KBM-7 (cell line): ENCODE results near the gene CAMKK1.

ENCODE experiments used
- DNase-seq: peaks from one replicate; pipeline ENCODE4 v3.0.0-alpha.2; 2015
- in situ Hi-C: fragments of 300-500 bp; cut with MboI; formaldehyde crosslinking; loops from 2 replicates; pipeline ENCODE4 v1.14.3; 2020; ENCODE audit warnings: low sequenced_read_pairs, low pct_unique_long_range_greater_than_20kb, mixed read lengths

Gene CAMKK1

GRCh38 chr17:3886776-3887175 lies 6.1 kb downstream of the CAMKK1 start:
- in situ Hi-C loops = no loop called here
- DNase-seq = peak; percentile 49

DNA sequence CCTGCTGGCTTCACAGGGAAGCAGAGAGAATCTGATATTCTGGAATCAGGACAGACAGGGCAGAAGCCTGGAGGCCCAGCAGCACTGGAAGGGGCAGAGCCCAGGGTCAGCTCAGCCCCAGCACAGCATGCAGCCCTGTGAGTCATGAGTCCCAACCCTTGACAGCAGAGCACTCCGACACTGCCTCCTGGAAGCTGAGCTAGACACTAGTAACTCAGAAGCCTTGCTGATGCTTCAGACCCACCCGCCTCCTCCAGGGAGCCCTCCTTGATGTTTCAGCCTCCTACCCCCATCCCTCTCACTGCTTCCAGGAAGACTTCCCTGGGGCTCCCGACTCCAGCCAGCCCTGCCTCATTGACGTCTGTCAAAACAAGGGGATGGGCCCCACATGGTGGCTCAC lies 6.9 kb downstream of the CAMKK1 start:
- in situ Hi-C loops = no loop called here
- DNase-seq = no peak

DNA sequence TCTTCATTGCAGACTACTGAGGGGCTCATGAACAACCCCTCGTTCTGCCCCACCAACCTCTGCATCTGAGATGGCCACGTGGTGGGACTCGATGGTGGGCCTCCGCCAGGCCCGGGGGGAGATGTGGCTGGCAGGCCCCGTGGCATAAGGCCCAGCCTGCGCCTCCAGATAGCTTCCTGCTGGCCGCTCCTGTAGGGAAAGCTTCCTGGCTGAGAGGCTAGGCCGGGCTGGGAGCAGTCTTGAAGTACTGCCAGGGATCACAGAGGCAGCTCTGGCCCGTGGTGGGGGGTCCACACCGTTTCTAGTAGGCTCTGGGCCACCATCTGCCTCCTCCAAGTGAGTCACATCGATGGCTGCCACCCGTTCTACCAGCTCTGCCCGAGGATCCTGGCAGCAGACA lies 7.6 kb downstream of the CAMKK1 start:
- in situ Hi-C loops = no loop called here
- DNase-seq = no peak

DNA sequence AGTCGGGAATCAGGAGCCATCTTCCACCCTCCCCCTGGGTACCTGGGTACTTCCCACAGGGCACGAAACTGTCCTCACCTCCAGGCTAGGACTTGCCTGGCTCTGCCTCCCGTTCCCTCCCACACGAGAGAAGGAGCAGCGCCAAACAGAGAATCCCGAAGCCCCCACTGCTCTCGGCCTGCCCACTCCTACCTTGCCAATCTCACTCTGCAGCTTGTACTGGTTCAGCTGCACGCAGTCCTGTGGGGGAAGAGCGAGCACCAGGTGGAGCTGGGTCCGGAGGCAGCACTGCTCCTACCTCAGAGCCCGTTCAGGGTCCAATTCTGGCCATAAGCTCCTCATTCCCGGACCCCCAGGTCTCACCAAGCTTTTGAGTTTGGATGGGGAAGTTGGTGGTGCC lies 8.7 kb downstream of the CAMKK1 start:
- DNase-seq = no peak
- in situ Hi-C loops = no loop called here

DNA sequence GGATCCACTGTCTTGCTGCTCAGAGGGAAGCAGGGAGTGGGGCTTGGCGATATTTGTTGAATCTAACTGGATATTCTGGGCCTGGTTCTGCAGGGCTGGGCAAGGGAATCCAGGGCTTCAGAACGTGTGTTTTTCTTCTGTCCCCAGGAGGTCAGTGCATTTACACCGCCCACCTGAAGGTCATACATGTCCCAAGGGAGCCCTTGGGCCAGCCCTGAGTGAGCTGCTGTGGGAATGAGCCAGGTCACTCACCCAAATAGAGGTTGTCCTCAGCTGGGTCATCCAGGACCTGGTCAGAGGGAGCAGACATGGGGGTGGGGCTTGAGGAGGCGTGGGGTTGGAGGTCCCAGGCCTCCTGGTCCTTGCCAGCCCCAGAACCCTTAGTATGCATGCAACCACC lies 10.6 kb downstream of the CAMKK1 start:
- no peak for DNase-seq
- in situ Hi-C loops = no loop called here

GRCh38 chr17:3880983-3881382 lies 11.9 kb downstream of the CAMKK1 start:
- no peak for DNase-seq
- in situ Hi-C loops = no loop called here

GRCh38 chr17:3879591-3880417 lies 13.0 kb downstream of the CAMKK1 start:
- DNase-seq = no peak
- in situ Hi-C loops = no loop called here

DNA sequence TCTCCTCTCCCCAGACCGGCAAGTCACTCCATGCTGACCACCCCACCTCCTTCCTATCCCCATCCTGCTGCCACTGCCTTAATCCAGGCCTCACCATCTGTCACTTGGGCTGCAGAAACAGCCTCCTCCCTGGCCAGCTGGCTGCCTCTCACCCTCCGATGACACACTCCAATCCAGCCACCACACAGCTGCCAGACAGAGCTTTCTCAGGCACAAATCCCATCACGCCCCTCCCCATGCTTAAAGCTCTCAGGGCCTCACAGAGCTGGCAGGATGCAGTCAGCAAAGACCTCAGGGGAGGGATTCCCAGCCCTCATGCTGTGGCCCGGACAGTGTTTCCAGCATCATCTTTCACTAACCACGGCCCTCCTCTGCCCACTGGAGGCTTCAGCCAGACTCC lies 13.7 kb downstream of the CAMKK1 start:
- in situ Hi-C loops = no loop called here
- no peak for DNase-seq

GRCh38 chr17:3877220-3877619 lies 15.6 kb downstream of the CAMKK1 start:
- DNase-seq = no peak
- in situ Hi-C loops = no loop called here

DNA sequence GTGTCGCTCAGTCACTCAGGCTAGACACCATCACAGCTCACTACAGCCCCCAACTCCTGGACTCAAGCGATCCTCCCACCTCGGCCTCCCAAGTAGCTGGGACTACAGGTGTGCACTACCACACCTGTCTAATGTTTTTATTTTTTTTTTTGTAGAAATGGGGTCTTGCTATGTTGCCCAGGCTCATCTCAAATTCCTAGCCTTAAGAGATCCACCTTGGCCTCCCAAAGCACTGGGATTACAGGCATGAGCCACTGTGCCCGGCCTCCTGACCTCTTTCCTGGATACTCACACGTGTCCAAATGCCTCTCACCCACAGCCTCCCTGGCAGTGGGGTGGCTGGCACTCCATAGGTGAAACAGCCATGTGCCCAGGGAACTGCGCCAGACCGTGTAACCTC lies 17.5 kb downstream of the CAMKK1 start:
- no peak for DNase-seq
- in situ Hi-C loops = no loop called here

DNA sequence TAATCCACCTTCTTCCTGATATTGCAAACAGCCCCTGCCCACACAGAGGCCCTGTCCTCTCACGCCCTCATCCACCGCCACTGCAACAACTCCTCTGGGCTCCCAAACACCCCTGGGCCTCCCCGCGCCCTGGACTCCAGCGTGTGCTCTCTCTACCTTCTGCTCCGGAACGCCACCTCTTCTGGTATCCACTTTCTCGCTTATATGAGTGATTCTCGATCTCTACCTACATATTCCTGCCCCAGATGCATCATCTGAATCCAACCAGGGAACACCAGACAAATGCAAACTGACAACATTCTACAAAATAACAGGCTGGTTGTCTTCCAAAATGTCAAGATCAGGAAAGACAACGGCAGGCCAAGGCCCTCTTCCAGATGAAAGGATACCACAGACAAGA lies 19.0 kb downstream of the CAMKK1 start:
- in situ Hi-C loops = no loop called here
- no peak for DNase-seq

DNA sequence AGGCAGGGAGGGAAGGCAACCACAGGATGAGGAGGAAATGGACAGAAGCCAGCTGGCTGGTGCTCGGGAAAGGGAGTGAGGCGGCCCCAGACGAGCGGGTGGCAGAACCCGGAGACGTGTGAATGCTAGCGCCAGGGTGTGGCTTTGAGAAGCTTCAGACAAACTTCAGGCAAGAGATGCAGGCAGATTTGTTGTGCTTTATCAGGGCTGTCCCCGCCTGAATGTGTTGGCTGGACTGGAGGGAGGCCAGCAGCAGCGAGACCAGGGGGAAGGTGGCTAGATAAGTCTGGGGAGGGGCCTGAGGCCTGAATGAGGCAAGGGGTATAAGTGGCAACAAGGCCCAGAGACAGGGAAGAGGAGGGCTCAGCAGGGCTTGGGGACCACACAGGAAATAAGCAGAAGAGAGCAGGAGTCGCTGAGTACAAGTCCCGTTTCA lies 22.0 kb downstream of the CAMKK1 start:
- in situ Hi-C loops = no loop called here
- no peak for DNase-seq

GRCh38 chr17:3867606-3868005 lies 25.2 kb downstream of the CAMKK1 start:
- in situ Hi-C loops = no loop called here
- DNase-seq = no peak

DNA sequence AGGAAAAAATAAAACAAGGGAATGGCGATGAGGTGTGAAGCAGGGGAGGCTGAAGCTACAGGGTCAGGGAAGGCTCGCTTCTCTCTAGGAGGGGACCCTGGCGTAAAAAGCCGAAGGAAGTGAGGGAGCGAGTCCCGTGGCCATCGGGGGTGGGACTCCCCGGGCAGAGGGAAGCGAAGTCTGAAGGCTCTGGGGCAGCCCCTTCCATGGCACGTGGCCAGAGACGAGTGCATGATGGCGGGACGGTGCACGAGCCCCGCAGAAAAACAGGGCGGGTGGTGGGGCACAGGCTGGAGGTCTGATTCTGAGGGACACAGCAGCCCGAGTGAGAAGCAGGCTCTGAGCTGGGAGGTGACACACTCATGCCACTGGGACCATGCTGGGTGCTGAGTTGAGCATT lies 25.7 kb downstream of the CAMKK1 start:
- DNase-seq = no peak
- in situ Hi-C loops = no loop called here

- in situ Hi-C loops = no loop called here
- no peak for DNase-seq
Measured at GRCh38 chr17:3866276-3866675, 26.6 kb downstream of the CAMKK1 start.

- DNase-seq = no peak
- in situ Hi-C loops = no loop called here
Measured at GRCh38 chr17:3865176-3865575, 27.7 kb downstream of the CAMKK1 start.

- no peak for DNase-seq
- in situ Hi-C loops = no loop called here
Measured at GRCh38 chr17:3864534-3864933, 28.3 kb downstream of the CAMKK1 start.

DNA sequence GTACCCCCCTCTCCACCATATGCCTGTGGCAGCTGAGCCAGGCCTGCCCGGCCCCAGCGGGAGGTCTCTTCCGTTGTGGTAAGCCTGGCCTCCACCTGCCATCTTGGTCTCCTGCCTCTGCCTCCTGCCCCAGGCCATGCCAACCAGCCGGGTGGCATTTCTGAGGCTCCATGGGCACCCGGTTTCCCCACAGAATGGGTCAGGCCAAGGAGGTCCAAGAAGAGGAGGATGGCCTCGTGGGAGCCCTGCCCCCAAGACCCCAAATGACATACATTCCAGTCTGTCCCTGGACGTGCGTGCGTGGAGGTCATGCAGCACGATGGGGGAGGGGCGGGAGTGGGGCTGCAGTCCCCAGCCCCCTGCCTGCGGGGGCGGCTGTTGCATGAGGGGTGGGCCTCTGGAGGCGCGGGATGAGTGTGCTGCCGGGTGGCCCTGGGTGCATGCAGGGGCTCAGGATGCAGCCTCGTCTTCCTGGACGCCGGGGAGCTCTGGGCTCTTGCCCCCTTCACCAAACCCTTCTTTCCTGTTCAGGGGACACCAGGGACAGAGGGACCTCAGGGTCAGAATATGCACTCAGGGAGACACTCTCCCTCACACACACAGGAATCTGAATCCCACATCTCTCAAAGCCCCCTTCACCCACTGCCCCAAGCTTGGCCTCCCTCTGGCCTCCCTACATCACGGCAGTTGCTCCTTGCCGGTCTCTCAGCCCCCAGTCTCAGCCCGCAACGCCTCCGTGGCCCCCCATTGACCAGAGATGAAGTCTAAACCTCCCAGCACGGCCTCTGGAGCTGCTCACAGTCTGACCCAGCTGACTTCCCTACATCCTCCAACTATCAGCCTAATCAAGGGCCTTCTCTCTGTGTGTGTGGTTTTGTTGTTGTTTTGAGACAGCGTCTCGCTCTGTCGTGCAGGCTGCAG lies 30.8 kb downstream of the CAMKK1 start:
- in situ Hi-C loops = no loop called here
- DNase-seq = no peak

GRCh38 chr17:3860939-3861700 lies 31.7 kb downstream of the CAMKK1 start:
- in situ Hi-C loops = no loop called here
- no peak for DNase-seq

DNA sequence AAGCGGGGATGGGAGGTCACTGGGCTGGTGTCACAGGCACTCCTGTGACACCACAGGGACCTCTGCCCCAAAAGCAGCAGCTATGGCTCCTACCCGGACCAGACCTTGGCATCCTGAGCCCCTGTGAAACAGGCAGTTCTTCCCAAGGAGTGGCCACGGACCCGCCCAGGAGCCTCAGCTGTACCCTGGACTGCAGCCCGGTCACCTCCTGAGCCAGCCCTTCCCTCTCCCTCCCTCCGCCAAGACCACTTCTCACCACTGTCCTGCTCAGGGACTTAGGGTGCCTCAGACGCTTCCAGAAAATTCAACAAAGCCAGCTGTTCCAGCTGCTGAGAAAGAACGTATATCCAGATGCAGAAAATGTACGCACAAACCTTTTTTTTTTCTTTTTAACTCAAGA lies 32.9 kb downstream of the CAMKK1 start:
- DNase-seq = no peak
- in situ Hi-C loops = no loop called here
